Measurements from ENCODE around the gene CPLX4. TPM values are rescaled to one million over a fixed set of nuclear protein-coding genes. Genes with fewer than 3 reads are reported as not detected.
"Not testable (repeated sequence)": the region's sequence is repeated elsewhere in the genome, so short reads cannot be mapped to it uniquely, and the experiment has no call there.

CPLX4 gene
- total RNA-seq, 2 donors from 2014 or later: not detected

GRCh38 chr18:59264121-59264571 is 54.3 kb downstream of the CPLX4 start:
- Histone ChIP-seq H3K27ac (no peak overlapping the region), H3K9me3 (no peaks in the 10 kb centered on the region), H3K4me1 (ENCODE audit: control insufficient read depth in 1 of 2, low read depth in 2 of 2) (peaks cover 4 to 14% of the 10 kb centered on the region in 2 donors), H3K4me3 (no peak overlapping the region), H3K36me3 (no peaks in the 10 kb centered on the region), H3K27me3 (replicated peaks; ENCODE audit: insufficient read depth) (peaks cover 10% of the 10 kb centered on the region)
- no peak for TF ChIP-seq CTCF (IDR thresholded peaks at IDR 0.05)
- no peak for ATAC-seq (ENCODE audit: insufficient number of reproducible peaks, low FRiP score, low read depth)
- no peak for DNase-seq (ENCODE audit: low spot score)

- Histone ChIP-seq H3K4me3 (no peak overlapping the region), H3K36me3 (no peaks in the 10 kb centered on the region), H3K27ac (no peak overlapping the region), H3K9me3 (no peaks in the 10 kb centered on the region), H3K27me3 (replicated peaks; ENCODE audit: insufficient read depth) (peaks cover 9% of the 10 kb centered on the region), H3K4me1 (ENCODE audit: control insufficient read depth in 1 of 2, low read depth in 2 of 2) (peaks cover under 1 to 10% of the 10 kb centered on the region in 2 donors)
- ATAC-seq (ENCODE audit: insufficient number of reproducible peaks, low FRiP score, low read depth) (no peak), DNase-seq (ENCODE audit: low spot score) (no peak)
- no peak for TF ChIP-seq CTCF (IDR thresholded peaks at IDR 0.05)
Observed at GRCh38 chr18:59263661-59264060, 54.8 kb downstream of the CPLX4 start.

- not testable (repeated sequence) for H3K36me3 ChIP-seq; H3K4me1 ChIP-seq (ENCODE audit: control insufficient read depth in 1 of 2, low read depth in 2 of 2); H3K4me3 ChIP-seq; H3K27ac ChIP-seq; H3K9me3 ChIP-seq; DNase-seq (ENCODE audit: low spot score); ATAC-seq (ENCODE audit: insufficient number of reproducible peaks, low FRiP score, low read depth); H3K27me3 ChIP-seq (replicated peaks; ENCODE audit: insufficient read depth)
Observed at GRCh38 chr18:59262243-59262642, 56.2 kb downstream of the CPLX4 start.

- H3K27me3 ChIP-seq (replicated peaks; ENCODE audit: insufficient read depth); ATAC-seq (ENCODE audit: insufficient number of reproducible peaks, low FRiP score, low read depth); H3K9me3 ChIP-seq; H3K4me1 ChIP-seq (ENCODE audit: control insufficient read depth in 1 of 2, low read depth in 2 of 2); H3K36me3 ChIP-seq; H3K27ac ChIP-seq; DNase-seq (ENCODE audit: low spot score); H3K4me3 ChIP-seq: not testable (repeated sequence)
Observed at GRCh38 chr18:59261842-59262241, 56.6 kb downstream of the CPLX4 start.

- DNase-seq (ENCODE audit: low spot score); H3K4me1 ChIP-seq (ENCODE audit: control insufficient read depth in 1 of 2, low read depth in 2 of 2); H3K27ac ChIP-seq; H3K9me3 ChIP-seq; H3K36me3 ChIP-seq; H3K27me3 ChIP-seq (replicated peaks; ENCODE audit: insufficient read depth); ATAC-seq (ENCODE audit: insufficient number of reproducible peaks, low FRiP score, low read depth); H3K4me3 ChIP-seq: not testable (repeated sequence)
Observed at GRCh38 chr18:59255491-59255890, 63.0 kb downstream of the CPLX4 start.

- no peak overlapping the region for H3K4me3 ChIP-seq
- ATAC-seq (ENCODE audit: insufficient number of reproducible peaks, low FRiP score, low read depth) (no peak), DNase-seq (ENCODE audit: low spot score) (no peak)
- no peaks in the 10 kb centered on the region for H3K27me3 ChIP-seq (replicated peaks; ENCODE audit: insufficient read depth)
- H3K27ac ChIP-seq: no peak overlapping the region
- H3K9me3 ChIP-seq: no peaks in the 10 kb centered on the region
- no peaks in the 10 kb centered on the region for H3K4me1 ChIP-seq (ENCODE audit: control insufficient read depth in 1 of 2, low read depth in 2 of 2)
- TF ChIP-seq CTCF (IDR thresholded peaks at IDR 0.05): peak; percentile 54
- H3K36me3 ChIP-seq: no peaks in the 10 kb centered on the region
Observed at GRCh38 chr18:59249199-59249774, 69.2 kb downstream of the CPLX4 start.

GRCh38 chr18:59246796-59247195 is 71.7 kb downstream of the CPLX4 start:
- Histone ChIP-seq H3K36me3 (no peaks in the 10 kb centered on the region), H3K4me3 (no peak overlapping the region), H3K27ac (no peak overlapping the region), H3K9me3 (no peaks in the 10 kb centered on the region), H3K27me3 (replicated peaks; ENCODE audit: insufficient read depth) (no peaks in the 10 kb centered on the region), H3K4me1 (ENCODE audit: control insufficient read depth in 1 of 2, low read depth in 2 of 2) (no peaks in the 10 kb centered on the region)
- DNase-seq (ENCODE audit: low spot score): no peak
- ATAC-seq (ENCODE audit: insufficient number of reproducible peaks, low FRiP score, low read depth): no peak
- TF ChIP-seq CTCF (IDR thresholded peaks at IDR 0.05): no peak
